ENCODE data around the gene OPRD1.
"Not testable (repeated sequence)": the region's sequence is repeated elsewhere in the genome, so short reads cannot be mapped to it uniquely, and the experiment has no call there.

Gene OPRD1

GRCh38 chr1:28819020-28819419 lies 7.0 kb downstream of the OPRD1 start:
- no peaks in the 10 kb centered on the region for H3K9me2 ChIP-seq (replicated peaks; ENCODE audit: insufficient read depth, low read length)
- H2AFZ ChIP-seq (ENCODE audit: low read depth, low read length, severe bottlenecking), result no peak overlapping the region
- no peaks in the 10 kb centered on the region for H3K27me3 ChIP-seq (ENCODE audit: low read length)
- TF ChIP-seq CTCF (IDR thresholded peaks at IDR 0.05; ENCODE audit: insufficient read depth, low read length, poor library complexity, severe bottlenecking), result no peak
- no peak for TF ChIP-seq EZH2phosphoT487 (conservative IDR thresholded peaks at IDR 0.05; ENCODE audit: low read length)
- no peak overlapping the region for H3K27ac ChIP-seq (ENCODE audit: low read depth, low read length)
- H3K9me3 ChIP-seq (ENCODE audit: insufficient read depth, low read length), result no peaks in the 10 kb centered on the region
- no peak overlapping the region for H3K4me2 ChIP-seq (ENCODE audit: low read depth, low read length, poor library complexity, severe bottlenecking)
- H3F3A ChIP-seq (ENCODE audit: insufficient read depth), result no peaks in the 10 kb centered on the region
- no peaks in the 10 kb centered on the region for H3K36me3 ChIP-seq (ENCODE audit: low read length)
- no peak overlapping the region for H3K4me3 ChIP-seq (ENCODE audit: insufficient read depth, low read length, poor library complexity, severe bottlenecking)
- H3K79me2 ChIP-seq (ENCODE audit: insufficient read depth, low read length), result no peaks in the 10 kb centered on the region
- H3K9ac ChIP-seq (ENCODE audit: low read length), result no peak overlapping the region
- H4K20me1 ChIP-seq (ENCODE audit: low read depth, low read length), result no peaks in the 10 kb centered on the region

GRCh38 chr1:28822799-28823198 lies 10.8 kb downstream of the OPRD1 start:
- Histone ChIP-seq H3K27me3 (ENCODE audit: low read length) (no peaks in the 10 kb centered on the region), H3K79me2 (ENCODE audit: insufficient read depth, low read length) (no peaks in the 10 kb centered on the region), H3K36me3 (ENCODE audit: low read length) (no peaks in the 10 kb centered on the region), H3K9ac (ENCODE audit: low read length) (no peak overlapping the region), H3K9me3 (ENCODE audit: insufficient read depth, low read length) (no peaks in the 10 kb centered on the region), H3K4me2 (ENCODE audit: low read depth, low read length, poor library complexity, severe bottlenecking) (no peak overlapping the region), H2AFZ (ENCODE audit: low read depth, low read length, severe bottlenecking) (no peak overlapping the region), H3K9me2 (replicated peaks; ENCODE audit: insufficient read depth, low read length) (no peaks in the 10 kb centered on the region), H3K27ac (ENCODE audit: low read depth, low read length) (no peak overlapping the region), H3F3A (ENCODE audit: insufficient read depth) (no peaks in the 10 kb centered on the region), H3K4me3 (ENCODE audit: insufficient read depth, low read length, poor library complexity, severe bottlenecking) (no peak overlapping the region), H4K20me1 (ENCODE audit: low read depth, low read length) (no peaks in the 10 kb centered on the region)
- TF ChIP-seq CTCF (IDR thresholded peaks at IDR 0.05; ENCODE audit: insufficient read depth, low read length, poor library complexity, severe bottlenecking) (no peak), EZH2phosphoT487 (conservative IDR thresholded peaks at IDR 0.05; ENCODE audit: low read length) (no peak)

- H3K79me2 ChIP-seq (ENCODE audit: insufficient read depth, low read length); H3K27ac ChIP-seq (ENCODE audit: low read depth, low read length); H3K4me2 ChIP-seq (ENCODE audit: low read depth, low read length, poor library complexity, severe bottlenecking); H2AFZ ChIP-seq (ENCODE audit: low read depth, low read length, severe bottlenecking); H3K36me3 ChIP-seq (ENCODE audit: low read length); H3K9me3 ChIP-seq (ENCODE audit: insufficient read depth, low read length); H3K9ac ChIP-seq (ENCODE audit: low read length); H3K4me3 ChIP-seq (ENCODE audit: insufficient read depth, low read length, poor library complexity, severe bottlenecking); H3K27me3 ChIP-seq (ENCODE audit: low read length); H3K9me2 ChIP-seq (replicated peaks; ENCODE audit: insufficient read depth, low read length); H3F3A ChIP-seq (ENCODE audit: insufficient read depth); H4K20me1 ChIP-seq (ENCODE audit: low read depth, low read length): not testable (repeated sequence)
These were observed 12.1 kb downstream of the OPRD1 start for GRCh38 chr1:28824061-28824460.

- H3K36me3 ChIP-seq (ENCODE audit: low read length); H4K20me1 ChIP-seq (ENCODE audit: low read depth, low read length); H3K27me3 ChIP-seq (ENCODE audit: low read length); H3K79me2 ChIP-seq (ENCODE audit: insufficient read depth, low read length); H2AFZ ChIP-seq (ENCODE audit: low read depth, low read length, severe bottlenecking); H3K9me3 ChIP-seq (ENCODE audit: insufficient read depth, low read length); H3K9ac ChIP-seq (ENCODE audit: low read length); H3K4me2 ChIP-seq (ENCODE audit: low read depth, low read length, poor library complexity, severe bottlenecking); H3K27ac ChIP-seq (ENCODE audit: low read depth, low read length); H3K4me3 ChIP-seq (ENCODE audit: insufficient read depth, low read length, poor library complexity, severe bottlenecking); H3F3A ChIP-seq (ENCODE audit: insufficient read depth); H3K9me2 ChIP-seq (replicated peaks; ENCODE audit: insufficient read depth, low read length): not testable (repeated sequence)
These were observed 16.4 kb downstream of the OPRD1 start for GRCh38 chr1:28828227-28828858.
